Smooth muscle cell (in vitro differentiated cells): ENCODE data around the gene RAPGEF1. TPM values are rescaled to one million over a fixed set of nuclear protein-coding genes. Genes with fewer than 3 reads are reported as not detected.
A peak's percentile ranks its signal among the peaks of the same experiment; 100 is the strongest.

Experiments used
- DNase-seq: peaks from one replicate; lab custom pipeline; 2025; ENCODE audit not compliant: unreplicated experiment; lab: John Stamatoyannopoulos, UW
- H2AFZ ChIP-seq: fragments of 200-600 bp; sonication (generic); 2 replicates; pipeline ENCODE4 v1.6.0; 2016; ENCODE audit warnings: antibody characterized with exemption, low read depth, mild to moderate bottlenecking
- H3F3A ChIP-seq: fragments of 200-600 bp; sonication (generic); 2 replicates; pipeline ENCODE4 v1.6.0; 2017; ENCODE audit warnings: antibody characterized with exemption, low read depth
- H3K27ac ChIP-seq: fragments of 200-600 bp; sonication (generic); 2 replicates; pipeline ENCODE4 v1.5.1; 2016; ENCODE audit warnings: low read depth, mild to moderate bottlenecking
- H3K27me3 ChIP-seq: fragments of 200-600 bp; sonication (generic); 2 replicates; pipeline ENCODE4 v1.6.1; 2016; ENCODE audit warnings: low read depth, mild to moderate bottlenecking
- H3K36me3 ChIP-seq: fragments of 200-600 bp; sonication (generic); 2 replicates; pipeline ENCODE4 v1.5.1; 2016; ENCODE audit warnings: low read depth
- H3K4me1 ChIP-seq: fragments of 200-600 bp; sonication (generic); 2 replicates; pipeline ENCODE4 v1.5.1; 2016; ENCODE audit warnings: low read depth
- H3K4me2 ChIP-seq: fragments of 200-600 bp; sonication (generic); 2 replicates; pipeline ENCODE4 v1.6.0; 2016; ENCODE audit warnings: mild to moderate bottlenecking
- H3K4me3 ChIP-seq: fragments of 200-600 bp; sonication (generic); 2 replicates; pipeline ENCODE4 v1.5.1; 2016; ENCODE audit warnings: mild to moderate bottlenecking
- H3K79me2 ChIP-seq: fragments of 200-600 bp; sonication (generic); 2 replicates; pipeline ENCODE4 v1.6.0; 2016; ENCODE audit warnings: low read depth, mild to moderate bottlenecking
- H3K9ac ChIP-seq: fragments of 200-600 bp; sonication (generic); 2 replicates; pipeline ENCODE4 v1.6.0; 2016; ENCODE audit warnings: low read depth
- H3K9me3 ChIP-seq: fragments of 200-600 bp; sonication (generic); replicated peaks from 2 replicates; pipeline ENCODE4 v1.5.1; 2016; ENCODE audit warnings: low read depth
- H4K20me1 ChIP-seq: fragments of 200-600 bp; sonication (generic); 2 replicates; pipeline ENCODE4 v1.6.0; 2016; ENCODE audit warnings: low read depth
- WGBS: methylation state at CpG from one replicate; pipeline ENCODE4 v1.1.7; 2016; ENCODE audit warnings: low lambda C conversion rate; 5-methylcytosine and 5-hydroxymethylcytosine counted together
- polyA plus RNA-seq: library from polyadenylated mRNA; unstranded; fragments of >200 nt; fragmentation: Nextera tagmentation; extraction: Ambion mirVana; gene quantifications from 2 replicates; pipeline ENCODE4 v1.2.1, GENCODE V29; 2016
- total RNA-seq: library from RNA; depleted of rRNA; stranded (reverse); fragments of >200 nt; gene quantifications from 2 replicates; pipeline ENCODE4 v1.2.3, GENCODE V29; 2014
- TF ChIP-seq, protein P1 (sequence below): fragments of 200-600 bp; sonication (generic); IDR thresholded peaks from 2 replicates; pipeline ENCODE4 v1.5.1; 2017; ENCODE audit warnings: borderline replicate concordance, mild to moderate bottlenecking, antibody characterized with exemption; ENCODE audit not compliant: insufficient read depth, poor library complexity, severe bottlenecking

The RAPGEF1 gene
- total and polyA plus RNA-seq, 2 experiments from 2014 or later, result 16.4 to 17.8 TPM

- peak overlapping the region; percentile 38 for H3K4me3 ChIP-seq
- peak overlapping the region; percentile 80 for H3K9ac ChIP-seq
- H3K79me2 ChIP-seq, result no peaks in the 10 kb centered on the region
- no peak overlapping the region for H2AFZ ChIP-seq
- no peaks in the 10 kb centered on the region for H3K36me3 ChIP-seq
- H4K20me1 ChIP-seq, result peaks cover 15% of the 10 kb centered on the region
- peaks cover 20% of the 10 kb centered on the region for H3K4me1 ChIP-seq
- H3F3A ChIP-seq, result peaks cover 18% of the 10 kb centered on the region
- 8% methylated on average over 12 of the region's 12 CpGs for WGBS
- H3K27ac ChIP-seq, result peak overlapping the region; percentile 90
- peak; percentile 23 for DNase-seq
- H3K27me3 ChIP-seq, result no peaks in the 10 kb centered on the region
- no peaks in the 10 kb centered on the region for H3K9me3 ChIP-seq
- TF ChIP-seq, protein P1, sequence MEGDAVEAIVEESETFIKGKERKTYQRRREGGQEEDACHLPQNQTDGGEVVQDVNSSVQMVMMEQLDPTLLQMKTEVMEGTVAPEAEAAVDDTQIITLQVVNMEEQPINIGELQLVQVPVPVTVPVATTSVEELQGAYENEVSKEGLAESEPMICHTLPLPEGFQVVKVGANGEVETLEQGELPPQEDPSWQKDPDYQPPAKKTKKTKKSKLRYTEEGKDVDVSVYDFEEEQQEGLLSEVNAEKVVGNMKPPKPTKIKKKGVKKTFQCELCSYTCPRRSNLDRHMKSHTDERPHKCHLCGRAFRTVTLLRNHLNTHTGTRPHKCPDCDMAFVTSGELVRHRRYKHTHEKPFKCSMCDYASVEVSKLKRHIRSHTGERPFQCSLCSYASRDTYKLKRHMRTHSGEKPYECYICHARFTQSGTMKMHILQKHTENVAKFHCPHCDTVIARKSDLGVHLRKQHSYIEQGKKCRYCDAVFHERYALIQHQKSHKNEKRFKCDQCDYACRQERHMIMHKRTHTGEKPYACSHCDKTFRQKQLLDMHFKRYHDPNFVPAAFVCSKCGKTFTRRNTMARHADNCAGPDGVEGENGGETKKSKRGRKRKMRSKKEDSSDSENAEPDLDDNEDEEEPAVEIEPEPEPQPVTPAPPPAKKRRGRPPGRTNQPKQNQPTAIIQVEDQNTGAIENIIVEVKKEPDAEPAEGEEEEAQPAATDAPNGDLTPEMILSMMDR, result no peak
- peak overlapping the region; percentile 84 for H3K4me2 ChIP-seq
Measured at GRCh38 chr9:131608493-131609037, 131.3 kb downstream of the RAPGEF1 start.

- no peaks in the 10 kb centered on the region for H3K79me2 ChIP-seq
- peaks cover 18% of the 10 kb centered on the region for H3F3A ChIP-seq
- peaks cover 15% of the 10 kb centered on the region for H4K20me1 ChIP-seq
- no peak overlapping the region for H3K4me3 ChIP-seq
- WGBS, result 90% methylated on average over 8 of the region's 8 CpGs
- H3K4me2 ChIP-seq, result no peak overlapping the region
- no peaks in the 10 kb centered on the region for H3K27me3 ChIP-seq
- peak overlapping the region; percentile 90 for H3K27ac ChIP-seq
- no peak overlapping the region for H2AFZ ChIP-seq
- DNase-seq, result no peak
- H3K4me1 ChIP-seq, result peaks cover 20% of the 10 kb centered on the region
- TF ChIP-seq, protein P1, result no peak
- no peaks in the 10 kb centered on the region for H3K36me3 ChIP-seq
- no peaks in the 10 kb centered on the region for H3K9me3 ChIP-seq
- no peak overlapping the region for H3K9ac ChIP-seq
Measured at GRCh38 chr9:131607591-131607990, 132.3 kb downstream of the RAPGEF1 start.

DNA sequence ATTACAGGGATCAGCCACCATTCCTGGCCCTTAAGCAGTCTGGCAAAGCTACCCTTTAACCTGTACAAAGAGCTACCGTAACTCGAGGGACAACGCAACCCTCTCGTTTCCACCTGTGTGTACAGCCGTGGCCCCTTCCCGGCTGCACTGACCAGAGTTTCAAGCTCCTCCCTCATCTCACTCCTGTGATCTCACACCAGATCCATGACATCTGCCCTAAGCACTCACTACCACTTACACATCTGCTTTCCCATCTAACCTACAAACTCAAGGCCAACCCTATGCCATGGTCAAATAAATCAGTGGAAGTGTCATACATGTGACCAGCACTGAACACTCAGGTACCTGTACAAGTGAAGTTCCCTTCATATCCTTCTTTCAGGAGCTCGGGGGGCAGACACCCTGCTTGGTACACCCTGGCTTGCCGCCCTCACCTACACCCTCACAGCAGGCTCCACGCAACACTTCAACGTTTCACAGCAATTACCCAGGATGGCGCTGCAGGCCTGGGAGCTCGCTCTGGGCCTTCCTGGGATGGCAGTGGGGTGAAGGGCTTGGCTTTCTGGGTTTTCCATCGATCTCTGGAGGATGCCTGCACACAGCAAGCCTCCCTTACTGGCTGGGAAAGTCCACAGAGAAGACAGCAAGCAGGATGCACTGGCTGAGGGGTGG lies 132.8 kb downstream of the RAPGEF1 start:
- peaks cover 15% of the 10 kb centered on the region for H4K20me1 ChIP-seq
- no peak overlapping the region for H3K27ac ChIP-seq

More for the DNA sequence above, 132.8 kb downstream of the RAPGEF1 start:
- Histone ChIP-seq H3K79me2 (no peaks in the 10 kb centered on the region), H3F3A (peaks cover 18% of the 10 kb centered on the region), H3K4me1 (peaks cover 20% of the 10 kb centered on the region), H3K9ac (no peak overlapping the region), H3K9me3 (no peaks in the 10 kb centered on the region), H3K4me3 (no peak overlapping the region), H3K4me2 (no peak overlapping the region), H3K36me3 (no peaks in the 10 kb centered on the region), H3K27me3 (no peaks in the 10 kb centered on the region), H2AFZ (no peak overlapping the region)
- no peak for DNase-seq
- 95% methylated on average over 13 of the region's 13 CpGs for WGBS
- TF ChIP-seq, protein P1, result no peak
